ENCODE data around the gene ZBP1.

DNA sequence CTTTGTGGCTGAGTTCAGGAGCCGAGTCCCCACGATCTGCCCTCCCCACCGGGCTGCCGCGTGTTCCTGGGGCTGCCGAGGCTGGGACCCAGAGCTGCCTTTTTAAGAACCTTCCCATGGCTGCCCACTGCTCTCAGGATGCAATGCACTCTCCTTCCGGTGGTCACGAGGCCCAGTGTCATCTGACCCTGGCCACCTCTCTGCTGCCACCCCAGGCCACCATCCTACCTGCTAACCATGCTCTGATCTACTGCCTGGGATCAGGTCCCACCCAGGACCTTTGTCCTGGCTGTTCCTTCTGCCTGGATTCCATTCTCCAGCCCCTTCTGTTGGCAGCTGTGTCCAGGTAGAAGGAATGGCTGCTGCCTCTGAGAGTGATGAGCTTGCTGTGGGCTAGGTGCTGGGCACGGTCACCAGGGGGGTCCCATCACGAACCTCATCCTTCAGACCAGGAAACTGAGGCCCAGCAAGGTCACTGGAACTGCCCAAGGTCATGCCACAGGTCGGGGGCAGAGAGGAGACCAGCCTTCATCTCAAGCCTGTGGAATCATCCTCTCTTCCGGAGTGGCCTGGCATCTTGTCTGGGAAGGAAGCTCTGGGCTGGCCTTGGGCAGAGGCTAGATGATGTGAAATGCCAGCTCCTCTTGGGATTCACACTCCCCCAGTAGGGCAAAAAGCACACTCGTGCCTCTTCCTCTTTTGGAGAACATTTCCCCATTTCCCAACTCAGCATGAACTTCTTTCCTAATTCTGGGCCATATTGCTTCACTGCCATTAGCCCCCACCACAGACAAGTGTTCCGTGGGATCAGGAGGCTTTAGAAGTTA lies 38.8 kb downstream of the ZBP1 start:
- TF ChIP-seq POLR2A (IDR thresholded peaks at IDR 0.05) (no peak), EP300 (IDR thresholded peaks at IDR 0.05) (no peak)
- TF ChIP-seq, protein P1, sequence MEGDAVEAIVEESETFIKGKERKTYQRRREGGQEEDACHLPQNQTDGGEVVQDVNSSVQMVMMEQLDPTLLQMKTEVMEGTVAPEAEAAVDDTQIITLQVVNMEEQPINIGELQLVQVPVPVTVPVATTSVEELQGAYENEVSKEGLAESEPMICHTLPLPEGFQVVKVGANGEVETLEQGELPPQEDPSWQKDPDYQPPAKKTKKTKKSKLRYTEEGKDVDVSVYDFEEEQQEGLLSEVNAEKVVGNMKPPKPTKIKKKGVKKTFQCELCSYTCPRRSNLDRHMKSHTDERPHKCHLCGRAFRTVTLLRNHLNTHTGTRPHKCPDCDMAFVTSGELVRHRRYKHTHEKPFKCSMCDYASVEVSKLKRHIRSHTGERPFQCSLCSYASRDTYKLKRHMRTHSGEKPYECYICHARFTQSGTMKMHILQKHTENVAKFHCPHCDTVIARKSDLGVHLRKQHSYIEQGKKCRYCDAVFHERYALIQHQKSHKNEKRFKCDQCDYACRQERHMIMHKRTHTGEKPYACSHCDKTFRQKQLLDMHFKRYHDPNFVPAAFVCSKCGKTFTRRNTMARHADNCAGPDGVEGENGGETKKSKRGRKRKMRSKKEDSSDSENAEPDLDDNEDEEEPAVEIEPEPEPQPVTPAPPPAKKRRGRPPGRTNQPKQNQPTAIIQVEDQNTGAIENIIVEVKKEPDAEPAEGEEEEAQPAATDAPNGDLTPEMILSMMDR (IDR thresholded peaks at IDR 0.05) = no peak
